HG03565 (cell line): ENCODE data around the gene SLC23A2.

Source experiments
- ATAC-seq: cut with Tn5 transposase; IDR thresholded peaks from one replicate; pipeline ENCODE4 v1.9.1; 2021; ENCODE audit warnings: mild to moderate bottlenecking, moderate library complexity; ENCODE audit not compliant: unreplicated experiment

The SLC23A2 gene

DNA sequence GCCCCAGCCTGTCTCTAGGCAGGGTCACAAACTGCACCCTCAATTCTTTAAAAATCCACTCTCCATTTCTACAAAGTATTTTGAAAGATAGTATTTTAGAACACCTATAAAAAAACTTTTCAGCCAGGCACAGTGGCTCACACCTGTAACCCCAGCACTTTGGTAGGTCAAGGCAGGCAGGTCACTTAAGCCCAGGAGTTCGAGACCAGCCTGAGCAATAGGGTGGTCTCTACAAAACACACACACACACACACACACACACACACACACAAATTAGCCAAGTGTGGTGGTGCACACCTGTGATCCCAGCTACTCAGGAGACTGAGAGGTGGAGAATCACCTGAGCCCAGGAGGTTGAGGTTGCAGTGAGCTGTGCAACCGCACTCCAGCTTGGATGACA, 30.2 kb downstream of the SLC23A2 start:
- ATAC-seq = no peak

DNA sequence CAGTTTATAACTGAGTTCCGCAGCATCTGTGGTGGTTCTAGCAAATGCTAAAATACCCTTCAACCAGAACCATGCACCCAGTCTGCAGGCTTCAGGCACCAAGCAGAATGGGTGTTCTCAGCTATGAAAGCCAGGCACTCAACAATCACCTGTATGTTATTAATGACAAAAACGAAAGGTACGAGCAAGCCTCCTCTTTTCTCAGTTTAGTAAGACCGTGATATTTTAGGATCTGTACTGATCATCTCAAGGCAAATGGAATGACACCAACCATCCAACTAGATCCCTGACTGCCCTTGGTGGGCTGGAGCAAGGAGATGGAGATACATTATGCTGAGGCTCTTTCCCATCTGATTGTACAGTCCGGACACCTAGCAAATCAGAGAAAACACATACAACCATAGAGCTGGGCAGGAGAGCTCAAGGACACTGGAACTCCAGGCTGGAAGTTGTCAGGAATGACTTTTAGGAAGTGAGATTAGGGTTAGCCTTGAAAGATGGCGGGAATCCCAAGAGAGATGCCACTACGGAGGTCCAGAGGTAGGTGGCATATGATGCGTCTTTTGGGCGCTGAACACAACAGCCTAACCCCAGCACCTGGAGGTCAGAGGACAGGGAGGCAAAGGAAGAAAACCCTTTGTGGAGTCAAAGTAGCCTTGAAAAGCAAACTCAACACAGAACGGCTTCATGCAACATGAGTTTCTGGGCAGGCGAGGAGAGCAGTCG, 33.4 kb downstream of the SLC23A2 start:
- no peak for ATAC-seq

DNA sequence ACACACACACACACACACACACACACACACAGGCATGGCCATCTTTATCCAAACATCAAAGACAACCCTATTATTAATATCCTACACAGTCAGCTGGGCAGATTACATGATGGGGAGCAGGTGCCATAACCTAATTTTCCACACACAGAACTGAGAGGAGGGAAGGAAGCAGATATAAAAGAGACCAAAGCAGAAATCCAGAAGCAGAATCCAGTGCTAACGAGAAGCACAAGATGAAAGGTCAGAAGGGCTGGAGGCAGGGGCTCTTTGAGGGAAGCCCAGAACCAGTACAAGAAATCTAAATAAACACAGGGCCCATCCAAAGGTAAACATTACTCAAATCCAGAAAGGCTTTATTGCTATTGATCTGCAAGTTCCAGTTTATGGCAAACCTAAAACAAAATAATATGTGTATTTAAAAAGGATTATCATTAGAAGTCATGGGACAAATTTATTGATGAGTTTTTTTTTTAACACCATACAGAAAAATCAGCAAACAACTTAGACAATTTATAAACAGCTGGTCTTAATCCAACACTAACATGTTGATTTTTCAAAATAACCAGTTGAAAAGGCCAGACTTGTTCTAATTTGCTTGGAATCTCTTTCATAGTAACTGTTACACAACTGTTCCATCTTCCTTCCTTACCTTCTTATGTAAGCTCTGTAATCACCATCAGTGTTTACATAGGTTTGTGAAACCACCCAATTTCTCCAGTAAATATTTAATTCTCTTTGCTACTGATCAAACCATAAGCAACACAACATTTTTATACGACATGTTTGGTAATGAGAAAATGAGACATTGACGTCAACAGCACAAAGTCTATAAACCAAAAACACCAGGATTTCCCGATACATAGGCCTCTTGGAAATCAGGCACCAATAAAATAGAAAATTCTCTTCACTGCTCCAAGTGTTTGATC, 34.2 kb downstream of the SLC23A2 start:
- no peak for ATAC-seq

DNA sequence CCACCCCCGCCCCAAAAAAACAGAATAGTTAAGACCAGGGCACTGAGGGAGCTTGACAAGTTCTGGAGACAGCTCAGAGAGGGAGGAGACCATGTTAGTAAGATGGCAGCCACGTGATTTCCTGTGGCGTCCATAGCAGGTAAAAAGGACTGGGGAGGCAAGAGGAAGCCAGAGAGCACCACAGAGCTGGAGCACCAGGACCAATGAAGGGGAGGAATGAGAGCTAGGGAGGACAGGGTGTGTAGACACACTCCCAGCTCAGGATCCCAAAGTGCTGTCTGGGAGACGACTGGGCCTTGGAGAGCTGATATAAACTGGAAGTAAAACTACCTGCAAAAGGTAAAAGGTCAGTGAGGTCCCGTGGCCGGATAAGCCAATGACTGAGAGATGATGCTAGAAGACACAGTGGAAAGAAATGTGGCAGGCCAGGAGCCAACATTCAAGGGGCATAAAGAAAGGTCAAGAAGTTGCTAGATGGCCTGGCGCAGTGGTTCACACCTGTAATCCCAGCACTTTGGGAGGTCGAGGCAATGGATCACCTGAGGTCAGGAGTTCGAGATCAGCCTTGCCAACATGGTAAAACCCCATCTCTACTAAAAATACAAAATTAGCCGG, 39.0 kb downstream of the SLC23A2 start:
- no peak for ATAC-seq

DNA sequence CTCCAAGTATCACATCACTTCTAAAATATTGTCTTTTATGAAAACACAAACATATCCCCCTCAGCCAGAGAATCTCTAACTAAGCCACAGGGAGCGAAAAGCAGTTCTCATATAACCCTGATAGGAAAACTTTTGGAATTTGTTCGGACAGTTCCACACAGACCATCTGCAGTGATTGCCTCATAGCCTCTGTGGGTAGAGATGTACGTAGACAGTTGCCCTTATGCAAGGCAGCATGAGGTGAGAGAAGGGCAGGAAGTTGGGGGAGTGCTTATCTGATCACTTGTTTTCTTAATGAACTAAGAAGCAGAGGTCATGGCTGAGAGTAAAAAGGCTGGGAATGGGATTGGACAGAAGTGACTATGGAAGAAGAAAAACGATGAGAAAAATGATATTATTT, 39.6 kb downstream of the SLC23A2 start:
- no peak for ATAC-seq

DNA sequence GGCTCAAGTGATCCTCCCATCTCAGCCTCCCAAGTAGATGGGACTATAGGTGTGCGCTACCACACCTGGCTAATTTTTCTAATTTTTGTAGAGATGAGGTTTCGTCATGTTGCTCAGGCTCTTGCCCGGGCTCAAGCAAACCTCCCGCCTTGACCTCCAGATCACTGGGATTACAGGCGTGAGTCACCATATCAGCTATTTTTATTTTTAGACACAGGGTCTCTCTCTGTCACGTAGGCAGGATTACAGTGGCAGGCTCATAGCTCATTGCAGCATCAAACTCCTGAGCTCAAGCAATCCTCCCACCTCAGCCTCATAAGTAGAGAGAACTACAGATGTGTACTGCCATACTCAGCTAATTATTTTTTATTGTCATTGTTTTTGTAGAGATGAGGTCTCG, 41.7 kb downstream of the SLC23A2 start:
- ATAC-seq = no peak

DNA sequence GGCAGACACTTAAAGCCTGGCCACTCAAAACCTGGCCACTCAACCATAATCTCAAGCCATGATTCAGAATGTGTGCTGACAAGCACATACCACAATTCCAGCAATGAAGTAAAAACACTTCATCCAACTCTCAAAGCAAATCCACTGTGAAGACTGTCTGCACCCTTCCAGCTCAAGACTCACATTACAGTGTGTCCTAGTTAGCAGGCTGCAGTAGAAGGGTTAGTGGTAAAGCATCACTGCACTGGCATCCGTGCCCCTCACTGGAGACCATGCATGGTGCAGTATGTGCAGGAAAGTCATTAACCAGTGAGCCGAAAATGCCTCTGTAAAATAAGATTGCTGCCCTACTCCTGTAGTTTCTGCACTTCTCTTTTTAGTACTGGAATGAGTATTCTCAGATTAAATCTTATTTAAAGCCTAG, 43.4 kb downstream of the SLC23A2 start:
- no peak for ATAC-seq

DNA sequence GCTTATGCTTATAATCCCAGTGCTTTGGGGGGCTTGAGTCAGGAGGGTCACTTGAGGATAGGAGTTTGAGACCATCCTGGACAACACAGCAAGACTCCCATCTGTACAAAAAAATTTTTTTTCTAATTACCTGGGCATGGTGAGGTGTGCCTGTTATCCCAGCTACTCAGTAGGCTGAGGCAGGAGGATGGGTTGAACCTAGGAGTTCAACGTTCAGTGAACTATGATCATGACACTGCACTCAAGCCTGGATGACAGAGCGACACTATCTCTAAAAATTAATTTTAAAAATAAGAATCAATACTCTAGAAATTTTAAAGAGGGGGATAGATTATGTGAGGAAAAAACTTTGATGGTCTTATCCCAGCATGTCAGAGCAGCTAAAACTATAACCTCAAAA, 44.1 kb downstream of the SLC23A2 start:
- ATAC-seq = no peak

DNA sequence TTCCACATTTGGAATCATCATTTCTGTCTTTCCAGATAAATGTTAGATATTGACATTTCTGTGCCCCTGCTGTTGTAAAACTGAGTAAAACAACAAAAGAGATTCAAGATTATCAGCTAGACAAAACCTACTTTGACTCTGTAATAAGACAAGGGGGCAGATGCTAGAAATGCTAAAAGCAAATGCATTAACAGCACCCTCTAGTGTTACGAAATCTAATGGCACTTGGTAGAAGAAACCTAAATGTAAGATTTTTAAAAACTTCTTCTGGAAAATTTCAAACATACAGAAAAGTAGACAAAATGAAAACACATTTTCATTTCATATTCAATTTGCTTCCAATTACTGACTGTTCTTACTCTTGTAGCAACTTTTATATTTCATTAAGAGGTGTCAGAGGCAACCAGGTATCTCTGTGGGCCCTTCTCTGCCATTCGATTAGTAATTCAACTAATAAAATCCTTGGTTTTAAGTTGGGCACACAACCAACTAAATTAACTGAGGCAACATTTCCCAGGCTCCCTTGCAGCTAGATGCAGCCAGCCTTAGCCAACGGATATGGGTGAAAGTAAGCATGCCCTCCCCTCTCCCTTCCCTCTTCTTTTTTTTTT, 45.0 kb downstream of the SLC23A2 start:
- no peak for ATAC-seq

DNA sequence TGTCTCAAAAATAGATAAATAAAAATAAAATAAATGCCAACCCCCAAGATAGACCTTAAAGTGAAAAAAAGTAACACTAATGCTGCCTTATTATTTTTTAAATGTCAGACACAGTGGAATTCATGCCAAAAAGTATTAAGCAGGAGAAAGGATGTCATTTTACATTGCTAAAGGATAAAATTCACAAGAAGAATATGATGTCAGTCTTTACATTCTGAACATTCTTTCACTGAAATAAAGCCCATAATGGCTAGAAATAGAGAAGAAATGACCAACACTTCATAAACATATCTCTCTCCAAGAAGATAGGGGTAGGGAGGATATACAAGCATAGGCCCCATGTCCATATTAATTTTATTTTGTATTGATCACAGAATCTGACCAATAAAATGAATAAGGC, 47.4 kb downstream of the SLC23A2 start:
- no peak for ATAC-seq

DNA sequence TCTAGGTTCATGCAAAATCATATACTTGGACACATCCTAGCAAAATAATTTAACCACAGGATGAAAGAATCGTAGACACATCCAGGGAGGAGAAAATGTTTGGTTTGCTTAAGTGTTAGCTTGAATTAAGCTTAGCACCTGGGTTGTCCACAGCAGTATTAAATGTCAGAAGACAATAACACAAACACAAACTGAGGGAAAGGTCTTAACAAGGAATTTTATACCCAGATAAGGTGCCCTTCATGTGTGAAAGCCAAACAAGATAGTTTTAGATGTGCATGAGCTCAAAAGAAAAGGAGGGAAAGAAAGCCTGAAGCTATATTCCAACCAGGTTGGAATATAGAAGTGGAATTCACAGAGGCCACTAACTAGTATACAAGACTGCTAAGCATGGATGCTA, 49.1 kb downstream of the SLC23A2 start:
- ATAC-seq = no peak

DNA sequence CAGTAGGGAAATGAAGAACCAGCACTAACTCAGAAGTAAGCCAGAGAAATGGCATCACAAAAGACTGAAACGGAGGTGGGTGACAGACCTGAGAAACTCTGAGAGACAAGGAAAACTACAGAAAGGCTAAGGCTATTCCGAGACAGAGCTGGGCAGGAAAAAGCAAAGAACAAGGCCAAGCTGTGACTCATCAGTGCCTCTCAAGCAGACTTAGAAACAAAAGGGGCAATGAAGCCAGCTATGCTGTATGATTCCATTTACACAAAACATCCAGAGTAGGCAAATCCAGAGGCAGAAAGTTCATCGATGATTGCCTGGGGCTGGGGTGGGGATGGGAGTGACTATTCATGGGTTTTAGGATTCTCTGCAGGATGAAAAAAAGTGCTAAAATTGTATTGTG, 50.0 kb downstream of the SLC23A2 start:
- no peak for ATAC-seq

DNA sequence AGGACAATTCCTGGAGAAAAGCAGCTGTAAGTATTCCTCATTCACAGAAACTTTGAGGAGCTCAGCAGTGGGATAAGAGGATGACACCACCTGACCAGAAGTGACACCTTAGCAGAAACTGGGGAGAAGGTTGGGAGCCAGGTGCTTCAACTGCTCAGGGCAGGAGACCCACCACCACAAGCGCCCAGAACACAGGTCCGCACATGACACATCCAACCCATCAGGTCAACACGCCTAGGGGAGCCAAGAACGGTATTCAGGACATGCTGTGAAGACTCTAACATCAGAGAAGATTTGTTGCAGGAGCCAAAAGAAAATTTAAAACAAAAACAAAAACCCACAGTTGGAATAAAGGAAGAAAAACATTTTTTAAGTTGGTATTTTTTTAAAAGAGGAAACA, 50.5 kb downstream of the SLC23A2 start:
- ATAC-seq = no peak

DNA sequence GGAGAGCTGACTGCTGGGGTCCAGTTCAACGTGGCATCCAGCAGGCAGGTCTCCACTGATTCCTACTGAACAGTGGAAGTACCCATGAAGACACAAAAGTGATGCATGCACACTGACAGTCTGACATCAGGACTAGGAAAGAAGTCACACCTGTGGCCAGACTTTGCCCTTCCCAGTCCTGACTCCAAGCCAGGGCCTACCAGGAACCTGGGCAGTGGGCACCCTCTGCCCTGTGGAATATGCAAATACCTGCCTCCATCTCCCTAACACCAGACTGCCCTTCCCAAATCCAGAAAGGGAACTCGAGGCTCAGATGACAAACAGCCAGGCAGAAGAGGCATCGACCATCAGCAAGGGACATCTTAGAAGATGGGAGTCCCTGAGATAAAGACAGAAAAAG, 50.9 kb downstream of the SLC23A2 start:
- ATAC-seq = no peak

DNA sequence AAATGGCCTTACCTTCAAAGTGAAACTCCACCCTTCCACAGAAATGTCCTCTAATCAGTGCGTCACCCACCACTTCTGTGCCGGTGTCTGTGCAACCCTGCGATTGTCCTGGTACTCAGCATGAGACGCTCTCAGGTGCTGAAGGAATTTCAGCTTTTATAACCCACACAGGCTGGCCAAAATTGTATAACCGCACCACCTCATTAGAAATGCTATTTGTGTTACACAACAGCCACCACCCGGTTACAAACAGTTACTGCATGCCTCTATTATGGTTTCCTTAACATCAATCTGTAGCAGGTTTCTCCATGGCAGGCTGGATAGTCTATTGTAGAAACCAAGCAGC, 51.5 kb downstream of the SLC23A2 start:
- no peak for ATAC-seq

DNA sequence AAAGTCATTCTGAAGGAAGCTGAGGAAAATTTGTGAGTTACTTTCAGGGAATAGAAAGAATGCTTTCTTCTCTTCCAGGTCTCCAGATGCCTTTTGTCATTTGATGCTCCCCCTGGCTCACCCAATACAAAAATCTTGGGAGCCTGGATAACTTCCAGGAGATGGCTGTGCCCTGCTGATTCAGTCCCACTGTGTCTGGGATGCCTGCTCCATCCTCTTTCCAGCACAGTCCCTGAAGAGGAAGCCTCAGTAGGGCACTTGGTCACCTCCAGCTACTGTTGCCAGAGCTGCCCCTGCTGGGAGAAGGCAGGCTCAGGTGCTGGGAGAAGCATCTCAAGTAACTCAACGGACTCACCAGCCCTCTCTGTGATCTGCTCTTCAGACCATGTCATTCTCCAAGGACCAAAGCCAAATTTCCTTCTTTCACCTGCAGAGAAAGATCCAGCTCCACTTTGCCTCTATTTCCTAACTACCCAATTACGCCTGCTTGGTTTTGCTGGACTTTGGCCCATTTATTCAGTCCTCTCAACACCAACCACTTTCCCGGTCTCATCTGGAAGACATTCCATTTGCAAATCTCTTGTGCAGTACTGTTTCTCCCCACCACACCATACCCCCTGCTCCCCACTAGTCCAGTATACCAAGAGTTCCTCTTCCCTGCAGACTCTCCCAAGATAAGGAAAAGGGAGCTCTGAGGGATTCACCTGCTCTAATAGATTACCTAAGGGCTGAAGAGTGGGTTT, 53.3 kb downstream of the SLC23A2 start:
- no peak for ATAC-seq

DNA sequence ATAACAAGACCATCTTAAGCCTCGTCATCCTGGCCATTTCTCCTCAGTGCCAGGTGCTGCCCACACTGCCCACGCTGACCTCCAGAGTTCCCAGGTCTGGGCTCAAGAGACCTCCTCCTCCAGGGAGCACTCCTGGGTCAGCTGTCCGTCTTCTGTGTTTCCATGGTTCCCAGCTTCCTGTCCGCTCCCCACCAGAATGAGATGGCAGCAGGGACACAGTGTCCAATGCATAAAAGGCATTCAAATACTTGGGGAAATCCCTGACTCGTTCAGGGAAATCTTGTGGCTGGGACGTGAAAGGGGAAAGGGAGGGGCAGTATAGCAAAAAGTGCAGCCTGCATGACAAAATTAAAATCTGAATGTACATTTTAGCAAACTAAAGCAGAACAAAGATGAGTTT, 54.3 kb downstream of the SLC23A2 start:
- ATAC-seq = no peak

DNA sequence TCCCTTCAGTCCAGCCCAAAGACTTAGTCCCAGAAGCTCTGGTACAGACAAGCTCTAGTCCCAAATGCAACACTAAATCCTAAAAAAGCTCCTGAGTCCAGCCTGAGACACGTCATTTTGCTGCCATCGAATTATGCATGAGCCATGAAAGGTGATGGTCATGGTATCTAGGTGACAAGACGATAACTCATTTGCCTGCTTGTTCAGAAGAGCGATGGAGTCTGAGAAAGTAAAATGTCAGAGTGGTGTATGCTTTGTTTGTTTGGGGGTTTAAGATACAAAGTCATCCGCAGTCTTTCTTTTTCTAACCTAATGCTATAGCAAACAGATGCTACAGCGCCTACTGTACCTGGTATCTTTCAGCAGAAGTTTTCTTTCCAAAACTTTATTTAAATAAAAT, 54.7 kb downstream of the SLC23A2 start:
- ATAC-seq = no peak

DNA sequence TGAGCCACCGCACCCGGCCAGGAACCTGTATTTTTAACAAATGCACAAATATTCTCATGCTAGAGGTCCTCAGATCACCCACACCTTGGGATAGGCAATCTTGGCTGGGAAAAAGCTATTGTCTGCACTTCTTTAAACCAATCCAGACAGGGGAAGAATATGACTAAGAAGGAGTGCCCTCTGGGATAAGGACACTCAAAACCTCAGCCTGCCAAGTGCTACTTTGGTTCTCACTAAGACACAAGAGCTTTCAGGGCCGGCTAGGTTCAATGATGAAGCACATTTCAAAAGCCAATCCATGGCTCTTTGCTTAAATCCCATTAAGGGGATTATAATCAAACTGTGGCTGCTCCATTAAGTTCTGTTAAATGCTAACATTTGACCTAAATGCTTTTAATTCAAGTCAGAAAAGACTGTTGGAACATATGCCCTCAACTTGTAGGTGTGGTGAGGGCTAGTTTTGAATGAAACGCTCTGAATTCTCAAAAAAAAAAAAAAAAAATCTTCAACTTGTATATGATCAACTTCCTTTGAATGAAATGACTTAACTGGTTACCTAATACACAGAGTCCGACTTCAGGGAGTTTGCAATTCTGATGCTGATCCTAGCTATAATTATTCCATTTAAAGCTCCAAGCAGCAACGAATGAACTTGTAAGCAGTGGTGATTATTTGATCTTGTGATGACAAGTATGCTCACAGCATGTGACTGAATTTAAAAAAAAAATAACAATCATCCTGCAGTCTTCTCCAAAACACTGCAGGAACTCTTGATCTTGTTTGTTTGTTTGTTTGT, 56.6 kb downstream of the SLC23A2 start:
- no peak for ATAC-seq

DNA sequence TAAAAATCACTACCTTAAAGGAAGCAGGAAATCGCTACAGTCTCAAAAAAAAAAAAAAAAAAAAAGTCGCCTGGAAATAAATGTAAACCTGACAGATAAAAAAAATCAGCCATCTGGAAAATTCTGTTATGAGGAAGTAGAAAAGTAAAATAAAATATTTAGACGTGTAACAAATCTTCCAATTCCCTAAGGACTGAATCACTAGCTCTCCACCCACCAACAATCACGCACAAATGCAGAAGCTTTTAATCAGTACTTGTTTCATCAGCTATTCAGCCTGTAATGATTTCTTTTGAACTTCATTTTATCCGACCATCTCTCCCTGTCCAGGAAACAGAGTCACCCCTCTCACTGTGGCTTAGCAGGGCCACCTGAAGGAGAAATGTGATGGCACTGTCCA, 59.0 kb downstream of the SLC23A2 start:
- no peak for ATAC-seq
